HG02678 (cell line): Measurements from ENCODE around the gene CORO2B.

Experiments used
- ATAC-seq: cut with Tn5 transposase; IDR thresholded peaks from one replicate; pipeline ENCODE4 v1.9.1; 2021; ENCODE audit warnings: mild to moderate bottlenecking, moderate library complexity; ENCODE audit not compliant: unreplicated experiment

CORO2B gene

DNA sequence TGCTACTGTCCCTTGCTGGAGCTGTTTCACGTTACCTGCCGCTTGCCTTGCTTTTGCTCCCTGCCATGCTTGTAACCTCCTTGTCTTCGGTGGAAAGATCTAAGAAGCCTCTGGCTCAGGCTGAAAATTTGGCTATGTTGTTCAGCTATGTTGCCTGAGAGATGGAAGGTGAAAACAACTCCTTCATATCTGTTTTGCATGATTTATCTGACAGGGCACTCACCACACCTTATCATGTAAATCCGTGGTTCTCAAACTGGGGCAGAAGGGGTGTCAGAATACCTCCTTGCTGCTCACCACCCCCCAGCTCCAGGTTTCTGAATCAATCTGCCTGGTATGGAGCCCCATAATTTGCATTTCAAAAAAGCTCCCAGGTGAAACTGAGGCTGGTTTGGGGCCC lies 6.5 kb upstream of the CORO2B start:
- no peak for ATAC-seq

DNA sequence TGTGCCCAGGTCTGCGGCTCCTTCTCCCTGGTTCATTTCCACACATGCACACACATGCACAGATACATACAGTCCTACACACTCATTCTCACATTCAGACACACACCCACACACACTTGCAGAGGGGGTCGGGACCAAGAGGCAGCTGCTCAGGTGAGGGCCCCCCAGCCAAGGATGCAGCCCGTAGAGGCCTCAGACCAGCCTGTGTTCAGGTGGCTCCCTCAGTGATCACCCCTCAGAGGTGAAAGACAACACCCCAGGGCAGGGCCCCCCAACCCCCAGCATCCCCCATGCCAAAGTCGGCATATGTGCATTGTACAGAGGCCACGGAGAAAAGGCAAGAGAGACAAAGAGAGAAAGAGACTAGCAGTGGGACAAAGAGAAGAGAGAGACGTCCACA lies 5.9 kb upstream of the CORO2B start:
- ATAC-seq: no peak

DNA sequence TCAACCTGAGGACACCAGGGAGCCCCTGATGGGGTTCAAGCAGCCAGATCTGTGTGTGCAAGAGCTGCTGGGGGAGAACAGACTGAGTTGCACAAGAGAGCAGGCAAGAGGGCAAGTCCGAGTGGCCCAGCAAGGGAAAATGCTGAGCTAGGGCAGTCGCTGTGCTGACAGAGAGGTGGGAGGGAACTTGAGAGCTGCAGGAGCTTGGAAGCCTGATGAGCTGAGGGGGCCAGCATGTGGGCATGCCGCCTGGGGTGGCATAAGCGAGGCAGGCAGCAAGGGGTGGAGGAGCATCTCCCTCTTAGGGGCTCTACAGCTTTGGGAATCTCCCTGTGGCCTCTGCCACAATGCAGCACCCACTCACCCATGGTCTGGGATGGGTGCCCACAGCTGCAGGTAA lies 4.7 kb upstream of the CORO2B start:
- no peak for ATAC-seq

DNA sequence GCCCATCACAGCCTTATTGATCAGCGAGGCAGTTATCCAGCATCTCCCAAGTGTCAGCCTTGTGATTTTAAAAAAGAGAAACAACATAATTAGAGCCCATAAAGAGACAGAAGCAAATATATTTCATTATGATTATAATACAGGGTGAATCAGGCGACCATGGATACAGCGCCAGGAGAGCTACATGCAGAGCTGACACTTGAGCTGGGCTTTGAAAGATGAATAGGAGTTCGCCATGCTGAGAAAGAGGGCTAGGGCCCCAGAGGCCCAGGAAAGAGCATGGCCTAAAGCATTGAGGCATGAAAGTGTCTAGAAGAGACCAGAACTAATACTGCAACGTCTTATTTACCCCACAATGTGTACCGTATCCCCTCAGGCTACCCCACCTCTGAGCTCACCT lies 4.2 kb upstream of the CORO2B start:
- no peak for ATAC-seq

DNA sequence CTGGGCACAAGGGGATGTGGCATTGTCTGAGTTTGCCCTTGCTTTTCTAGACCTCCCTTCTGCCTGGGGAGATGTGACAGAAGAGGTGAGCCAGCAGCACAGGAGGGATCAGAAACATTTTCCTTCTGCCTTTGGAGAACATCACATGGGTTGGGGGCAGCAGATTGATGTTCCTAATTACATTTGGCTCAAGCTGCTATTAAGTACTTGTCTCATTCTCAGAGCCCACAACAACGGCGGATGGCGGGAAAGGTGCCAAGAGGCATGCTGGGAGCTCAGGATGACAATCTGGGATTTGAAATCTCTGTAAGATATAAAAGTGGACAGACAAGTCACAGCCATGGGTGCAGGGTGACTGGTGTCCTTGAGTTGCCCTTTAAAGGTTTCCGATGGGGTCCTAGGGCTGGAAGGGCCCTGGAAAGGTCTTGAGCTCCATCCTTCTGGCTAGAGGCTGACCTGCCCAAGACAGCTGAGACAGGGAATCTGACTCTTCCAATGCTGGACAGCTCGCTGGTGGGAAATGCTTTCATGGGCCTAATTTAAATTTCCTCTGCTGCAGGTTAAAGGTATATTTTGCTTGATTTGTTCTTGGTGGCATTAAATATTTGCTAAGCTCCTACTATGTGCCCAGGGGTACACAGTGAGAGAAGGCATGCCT lies 2.4 kb upstream of the CORO2B start:
- ATAC-seq: no peak

DNA sequence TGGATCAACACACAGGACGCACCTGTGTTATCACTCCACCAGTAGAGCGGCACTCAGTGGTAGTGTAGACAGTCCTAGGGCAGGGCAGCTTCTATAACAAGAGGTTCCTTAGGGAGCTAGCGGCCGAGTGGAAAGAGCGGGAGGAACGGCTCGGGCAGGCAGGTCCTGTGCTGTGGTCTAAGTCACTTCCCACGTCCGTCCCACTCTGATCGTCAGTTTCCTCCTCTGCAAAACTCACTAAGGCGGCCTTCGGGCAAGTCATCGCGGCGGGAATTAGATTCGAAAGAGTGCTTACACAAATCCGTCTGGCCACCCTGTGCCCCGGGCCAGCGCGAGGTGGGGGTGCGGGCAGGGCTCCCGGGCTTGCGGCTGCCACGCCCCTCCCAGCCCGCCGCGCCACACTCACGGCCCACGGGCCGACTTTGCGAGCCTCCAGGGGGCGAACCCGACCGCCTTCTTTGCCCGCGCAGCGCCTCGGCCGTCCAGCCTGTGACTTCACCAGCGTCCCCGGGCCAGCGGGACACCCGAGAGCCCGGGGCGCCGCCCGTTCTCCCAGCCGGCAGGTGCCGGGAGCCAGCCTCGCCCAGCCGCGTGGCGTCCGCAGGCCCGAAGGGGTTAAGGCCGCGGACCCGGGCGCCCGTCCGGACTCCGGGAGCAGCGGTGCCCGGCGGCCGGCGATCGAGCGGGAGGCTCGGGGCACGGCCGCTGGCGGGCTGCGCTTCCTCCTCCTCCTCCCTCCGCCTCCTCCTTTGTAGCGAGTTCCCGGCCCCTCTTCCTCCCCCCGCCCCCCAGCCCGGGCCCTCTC lies 416 bp upstream of the CORO2B start:
- no peak for ATAC-seq

DNA sequence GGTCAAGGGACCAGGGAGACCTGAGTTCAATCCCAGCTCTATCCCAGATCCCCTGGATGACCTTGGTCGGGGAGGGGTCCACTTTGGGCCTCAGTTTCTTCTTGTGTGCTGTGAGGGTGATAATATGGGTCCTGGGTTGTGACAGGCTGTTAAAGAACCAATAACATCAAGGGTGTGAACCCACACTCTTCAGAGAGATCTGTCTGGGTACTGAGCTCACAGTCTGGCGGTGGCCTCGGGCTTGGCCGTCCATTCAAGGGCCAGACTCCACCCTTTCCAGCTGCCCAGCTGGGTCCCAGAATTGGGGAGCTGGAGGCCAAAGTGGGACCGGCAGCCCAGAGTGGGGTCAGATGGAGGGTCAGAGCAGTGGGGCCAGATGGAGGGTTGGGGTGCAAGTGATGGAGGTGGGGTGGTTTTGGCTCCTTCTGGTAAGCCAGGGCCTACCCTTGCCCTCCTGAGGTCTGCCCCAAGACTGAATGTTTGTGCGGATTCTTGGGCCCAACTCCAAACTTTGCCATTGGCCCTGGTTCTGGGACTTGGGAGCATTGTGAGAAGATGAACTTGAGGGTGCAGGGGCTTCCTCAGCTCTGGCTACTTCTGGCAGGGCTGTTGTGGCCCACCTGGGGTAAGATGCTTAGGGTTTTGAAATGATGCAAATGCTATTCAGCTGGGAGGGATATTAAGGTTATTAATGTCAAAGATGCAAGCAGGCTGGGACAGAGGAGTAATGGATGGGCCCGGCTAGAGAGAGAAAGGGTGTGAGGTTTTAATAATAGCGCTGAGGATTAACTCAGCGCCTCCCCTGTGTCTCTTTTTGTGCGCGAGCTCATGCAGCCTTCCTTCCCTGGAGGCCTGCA lies 1.5 kb downstream of the CORO2B start:
- no peak for ATAC-seq

DNA sequence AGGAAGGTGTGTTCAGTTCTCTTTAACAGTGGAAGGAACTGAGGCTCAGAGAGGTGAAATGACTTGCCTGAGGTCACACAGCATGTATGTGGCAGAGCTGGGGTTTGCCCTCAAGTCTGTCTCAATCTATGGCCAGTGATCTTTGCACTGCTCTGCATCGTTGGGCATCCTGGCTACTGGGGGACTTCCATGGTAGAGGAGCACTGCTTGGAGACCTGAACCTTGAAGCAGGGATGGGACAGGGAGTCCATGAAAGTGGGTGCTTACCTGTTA lies 2.0 kb downstream of the CORO2B start:
- ATAC-seq: no peak

DNA sequence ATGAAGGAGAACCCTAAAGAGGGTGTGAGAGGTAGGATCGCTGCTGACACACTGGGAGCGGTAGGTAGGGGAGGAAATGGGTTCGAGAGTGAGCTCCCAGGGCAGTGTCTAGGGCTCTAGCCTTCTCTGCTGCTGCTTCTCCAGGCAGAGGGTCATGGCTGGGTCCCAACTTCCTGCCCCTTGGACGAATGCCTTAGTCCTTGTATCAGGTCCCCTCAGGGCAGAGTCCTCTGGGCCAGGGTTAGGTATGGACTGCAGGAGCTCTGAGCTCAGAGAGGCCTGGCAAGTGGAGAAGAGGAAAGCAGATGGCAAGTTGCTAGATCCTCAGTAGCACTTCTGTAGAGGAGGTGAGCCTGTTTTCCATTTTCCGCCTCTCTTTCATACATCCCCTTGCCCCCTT lies 2.9 kb downstream of the CORO2B start:
- no peak for ATAC-seq

DNA sequence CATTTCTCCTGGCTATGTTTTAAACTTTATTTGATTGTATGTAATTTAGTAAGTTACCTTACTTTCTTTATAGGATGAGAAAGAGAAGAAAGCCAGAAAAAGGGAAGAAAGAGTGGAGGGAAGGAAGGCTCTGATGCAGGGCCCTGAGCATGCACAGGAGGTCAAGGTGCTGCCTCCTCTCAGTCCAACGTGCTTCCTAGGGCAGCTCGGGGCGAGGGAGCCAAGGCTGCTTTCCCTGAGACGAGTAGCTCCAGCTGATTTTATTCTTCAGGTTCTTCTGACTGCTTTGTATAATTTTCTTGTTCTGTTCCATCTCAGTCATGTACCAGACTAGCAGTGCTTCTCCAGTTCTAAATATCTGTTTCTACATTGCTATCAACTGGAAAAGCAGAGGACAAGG lies 3.4 kb downstream of the CORO2B start:
- ATAC-seq: no peak

DNA sequence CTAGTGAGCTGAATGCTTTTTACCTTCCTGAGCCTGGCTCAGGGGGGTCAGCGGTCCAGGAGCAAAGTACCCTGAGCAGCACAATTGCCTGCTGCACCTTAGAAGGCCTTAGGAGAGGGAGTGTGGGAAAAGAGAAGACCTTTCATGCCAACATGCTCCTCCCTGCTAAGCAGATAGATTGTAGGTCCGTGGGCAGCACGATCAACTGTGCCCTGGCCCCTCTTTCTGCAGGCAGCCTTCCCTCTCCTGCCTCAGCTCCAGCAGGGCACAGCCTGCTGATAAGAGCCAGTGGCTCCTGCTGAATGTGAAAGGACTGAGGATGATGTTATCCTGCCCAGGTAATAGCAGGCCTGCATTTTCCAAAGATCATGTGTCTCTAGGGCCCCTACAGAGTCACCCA lies 4.1 kb downstream of the CORO2B start:
- ATAC-seq: no peak

DNA sequence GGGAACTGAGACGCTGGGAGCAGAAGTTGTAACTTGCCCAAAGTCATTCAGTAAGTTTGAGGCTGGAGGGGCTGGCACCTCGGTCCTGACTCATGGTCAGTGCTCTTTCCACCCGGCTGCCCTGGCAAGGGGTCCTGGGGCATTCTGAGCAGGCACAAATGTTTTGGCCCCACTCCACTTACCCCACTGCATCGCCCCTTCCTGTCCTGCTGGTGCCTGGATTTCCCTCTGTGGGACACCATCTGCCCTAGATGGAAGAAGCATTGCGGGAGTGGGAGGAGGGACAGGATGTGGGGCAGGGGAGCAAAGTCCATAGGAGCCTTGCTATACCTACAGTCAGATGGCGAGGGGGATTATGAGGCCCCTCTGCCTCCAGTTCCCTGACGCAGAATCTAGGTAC lies 4.5 kb downstream of the CORO2B start:
- no peak for ATAC-seq

DNA sequence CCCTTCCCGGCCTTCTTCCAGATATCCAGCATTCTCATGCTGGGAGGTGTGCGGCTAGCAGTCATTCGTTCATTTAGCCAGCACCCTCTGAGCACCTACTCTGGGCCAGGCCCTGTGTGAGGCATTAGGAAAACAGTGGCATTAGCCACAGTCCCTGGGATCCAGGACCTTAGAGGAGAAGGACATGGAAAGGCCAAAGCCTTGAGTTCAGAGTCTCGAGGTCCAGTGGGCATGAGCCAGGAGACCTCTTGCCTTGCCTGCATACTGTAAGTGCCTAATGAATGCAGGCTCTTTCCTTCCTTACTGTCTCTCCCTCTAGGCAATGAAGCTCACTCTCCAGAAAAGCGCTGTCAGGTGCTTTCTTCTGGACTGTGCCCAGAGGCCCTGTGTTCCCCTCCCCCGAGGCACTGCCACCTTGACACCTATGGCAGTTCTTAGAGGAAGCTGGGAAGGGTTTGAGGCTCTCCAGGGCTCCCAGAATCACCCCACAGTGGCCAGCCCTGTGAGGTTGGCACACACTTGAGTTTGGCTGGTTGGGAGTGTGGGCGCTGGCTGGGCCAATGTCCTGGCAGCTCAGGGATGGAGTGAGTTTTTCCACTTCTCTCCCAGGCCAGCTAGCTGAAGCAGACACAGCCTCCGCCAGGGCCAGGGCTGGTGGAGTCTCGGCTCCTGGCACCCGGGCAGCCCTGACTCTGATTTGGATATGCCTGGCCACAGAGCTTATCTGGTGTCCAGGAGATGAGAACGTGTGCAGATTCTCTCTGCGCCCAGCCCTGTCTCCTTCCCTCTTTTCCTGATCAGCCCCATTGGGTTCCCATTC lies 5.4 kb downstream of the CORO2B start:
- ATAC-seq: no peak

DNA sequence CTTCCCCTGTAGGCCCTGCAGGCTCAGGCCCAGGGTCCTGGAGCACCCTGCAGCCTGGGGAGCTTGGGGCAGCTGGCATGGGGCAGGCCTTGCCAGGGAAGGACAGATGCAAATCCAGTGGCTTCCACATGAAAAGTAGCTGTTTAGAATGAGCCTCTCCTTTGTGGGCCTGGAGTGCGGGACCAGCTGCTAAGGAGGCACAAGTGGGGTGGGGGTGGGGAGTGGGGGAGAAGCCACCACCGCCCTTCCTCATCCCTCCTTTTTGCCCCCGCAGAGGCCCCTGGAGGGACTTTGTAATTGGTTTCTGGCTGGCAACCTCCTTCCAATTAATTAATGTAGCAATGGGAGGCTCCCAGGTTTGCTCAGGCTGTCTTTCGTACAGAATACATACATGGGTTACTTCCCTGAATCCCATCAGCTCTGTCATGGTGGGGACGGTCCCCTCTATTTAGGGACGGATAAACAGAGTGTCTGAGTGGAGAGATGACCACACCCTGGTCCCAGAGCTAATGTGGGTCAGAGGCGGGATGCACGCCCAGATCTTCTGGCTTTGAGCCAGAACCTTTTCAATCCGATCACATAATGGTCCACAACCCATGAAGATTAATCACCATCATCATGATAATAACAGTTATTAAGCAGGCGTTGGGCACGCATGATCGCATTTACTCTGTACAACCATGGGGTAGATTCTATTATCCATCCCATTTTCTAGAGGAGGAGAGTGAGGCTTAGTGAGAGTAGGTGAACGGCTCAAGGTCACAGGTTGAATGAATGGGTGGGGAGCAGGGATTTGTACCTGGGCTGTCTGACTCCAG lies 6.2 kb downstream of the CORO2B start:
- no peak for ATAC-seq

DNA sequence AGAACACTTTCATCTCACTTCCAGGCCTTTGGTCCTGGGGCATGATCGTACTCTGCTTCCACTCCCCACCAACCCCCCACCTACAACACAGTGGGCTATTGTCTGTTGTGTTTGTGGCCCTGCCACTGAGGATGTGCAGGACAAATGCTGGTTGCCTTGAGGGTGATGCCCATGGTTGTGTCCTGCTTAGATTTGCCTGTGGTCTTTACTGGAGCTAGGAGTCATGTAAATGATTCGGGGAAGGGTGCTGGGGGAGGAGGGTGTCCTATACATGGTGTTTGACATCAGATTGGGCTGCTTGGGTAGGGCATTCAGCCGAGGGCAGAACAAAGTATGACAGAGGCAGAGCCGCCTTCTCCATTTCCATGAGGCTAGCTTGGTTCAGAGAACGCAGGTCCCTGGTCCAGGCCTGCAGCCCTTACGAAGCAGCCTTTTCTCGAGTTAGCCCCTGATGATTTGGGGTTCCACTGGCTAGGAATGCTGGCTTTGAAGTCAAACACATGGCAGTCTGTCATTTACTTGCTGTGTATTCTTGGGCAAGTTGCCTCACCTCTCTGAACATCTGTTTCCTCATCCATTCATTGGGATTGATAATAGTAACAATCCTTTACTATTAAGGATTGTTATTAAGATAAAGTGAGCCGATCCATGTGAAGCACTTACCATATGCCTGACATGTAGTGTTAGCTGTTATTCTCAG lies 6.9 kb downstream of the CORO2B start:
- no peak for ATAC-seq

DNA sequence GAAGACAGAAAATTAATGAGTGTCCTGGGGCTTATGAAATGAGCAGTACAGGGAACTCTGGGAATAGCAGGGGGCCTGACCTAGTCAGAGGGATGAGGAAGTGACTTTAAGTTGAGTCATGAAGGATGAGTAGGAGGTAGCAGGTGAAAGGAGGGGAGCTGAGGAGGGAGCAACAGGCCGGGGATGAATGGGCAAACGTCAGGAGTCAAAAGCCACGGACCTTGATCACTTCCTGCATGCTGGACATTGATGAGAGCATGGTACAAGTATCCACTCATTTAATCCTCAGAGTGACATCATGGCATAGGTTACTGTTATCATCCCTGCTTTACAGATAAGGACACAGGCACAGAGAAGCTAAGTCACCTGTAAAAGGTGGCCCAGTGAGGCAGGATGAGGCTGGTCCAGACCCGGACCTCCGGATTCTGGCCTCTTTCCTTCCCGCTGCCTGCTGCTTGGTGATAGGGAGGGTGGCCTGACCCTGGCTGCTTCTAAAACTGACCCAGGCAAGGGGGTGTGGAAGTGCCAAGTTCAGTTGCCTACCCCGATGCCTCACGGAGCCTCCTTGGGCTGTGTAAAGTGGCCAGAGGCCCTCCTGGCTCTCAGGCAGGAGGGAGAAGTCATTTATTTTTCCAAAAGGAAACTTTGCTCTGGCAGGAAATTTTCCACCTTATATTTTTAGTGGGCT lies 7.6 kb downstream of the CORO2B start:
- no peak for ATAC-seq

DNA sequence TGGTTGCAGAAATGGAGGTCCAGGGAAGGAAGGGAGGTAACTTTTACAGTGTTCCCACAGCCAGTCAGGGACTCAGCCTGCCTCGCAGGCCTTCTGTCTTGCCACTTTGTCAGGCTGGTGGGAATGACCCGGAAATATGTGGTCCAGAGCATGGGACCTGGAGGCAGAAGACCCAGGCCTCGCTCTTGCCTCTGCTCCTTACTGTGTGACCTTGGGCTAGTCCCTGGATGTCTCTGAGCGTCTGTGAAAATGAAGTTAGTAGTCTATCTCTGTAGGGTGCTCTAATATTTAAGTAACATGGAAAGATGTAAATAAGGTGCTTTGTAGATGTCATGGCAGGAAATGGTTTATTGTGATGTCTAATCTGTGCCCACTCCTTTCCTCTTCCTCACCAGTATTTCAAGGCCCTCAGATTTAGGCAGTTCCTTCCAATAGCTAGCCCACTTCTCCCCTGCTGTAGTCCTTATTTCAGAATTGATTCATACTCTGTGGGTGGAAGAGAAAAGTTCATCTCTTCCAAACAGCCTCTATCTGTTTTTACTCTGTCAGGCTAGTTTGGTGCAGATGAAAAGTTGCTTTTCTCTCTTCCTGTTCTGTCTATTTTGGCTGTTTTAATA lies 9.1 kb downstream of the CORO2B start:
- ATAC-seq: no peak

DNA sequence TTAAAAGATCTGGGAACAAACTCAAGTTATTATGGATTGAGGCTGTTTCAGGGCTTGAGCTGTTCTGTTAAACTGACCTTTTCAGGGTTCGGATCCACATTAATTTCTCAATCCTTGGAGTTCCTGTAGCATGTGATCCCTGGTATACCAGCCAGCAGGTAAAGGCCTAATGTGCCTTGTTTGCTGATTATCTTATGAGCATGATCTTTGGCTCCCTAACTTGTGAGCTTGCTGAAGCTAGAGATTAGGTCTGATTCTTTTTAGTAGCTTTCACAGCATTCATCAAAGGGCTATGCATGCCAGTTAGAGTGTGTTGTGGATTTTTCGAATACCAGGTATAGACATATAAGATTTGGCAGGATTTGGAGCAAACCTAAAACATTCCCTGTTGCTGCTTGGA lies 10.3 kb downstream of the CORO2B start:
- ATAC-seq: no peak
